ENCODE results near the gene CBX4. TPM values are rescaled to one million over a fixed set of nuclear protein-coding genes. Genes with fewer than 3 reads are reported as not detected.

CBX4 gene
- polyA plus RNA-seq, 1 donor (not counting 4 experiments of a cell fraction or from before 2014, with no cell fraction given), result 7.0 TPM

DNA sequence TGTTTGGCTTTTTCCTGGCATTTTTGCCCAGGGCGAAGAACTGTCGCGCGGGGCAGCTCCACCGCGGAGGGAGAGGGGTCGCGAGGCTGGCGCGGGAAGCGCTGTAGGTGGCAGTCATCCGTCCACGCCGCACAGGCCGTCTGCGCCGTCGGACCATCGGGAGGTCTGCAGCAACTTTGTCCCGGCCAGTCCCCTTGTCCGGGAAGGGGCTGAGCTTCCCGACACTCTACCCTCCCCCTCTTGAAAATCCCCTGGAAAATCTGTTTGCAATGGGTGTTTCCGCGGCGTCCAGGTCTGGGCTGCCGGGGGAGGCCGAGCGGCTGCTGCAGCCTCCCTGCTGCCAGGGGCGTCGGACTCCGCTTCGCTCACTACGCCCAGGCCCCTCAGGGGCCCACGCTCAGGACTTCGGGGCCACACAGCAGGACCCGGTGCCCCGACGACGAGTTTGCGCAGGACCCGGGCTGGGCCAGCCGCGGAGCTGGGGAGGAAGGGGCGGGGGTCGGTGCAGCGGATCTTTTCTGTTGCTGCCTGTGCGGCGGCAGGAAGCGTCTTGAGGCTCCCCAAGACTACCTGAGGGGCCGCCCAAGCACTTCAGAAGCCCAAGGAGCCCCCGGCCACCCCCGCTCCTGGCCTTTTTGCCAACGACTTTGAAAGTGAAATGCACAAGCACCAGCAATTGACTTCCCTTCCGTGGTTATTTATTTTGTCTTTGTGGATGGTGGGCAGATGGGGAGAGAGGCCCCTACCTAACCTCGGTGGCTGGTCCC is 2.3 kb upstream of the CBX4 start:
- peaks cover 46% of the 10 kb centered on the region for H3K27me3 ChIP-seq (ENCODE audit: control insufficient read depth, extremely low read depth, insufficient read depth, low read length)
- H3K9me1 ChIP-seq (ENCODE audit: control insufficient read depth, extremely low read depth, insufficient read depth, low read length), result no peaks in the 10 kb centered on the region
- no peak overlapping the region for H3K27ac ChIP-seq (ENCODE audit: control insufficient read depth, insufficient read depth, low read length)
- H3K4me3 ChIP-seq (ENCODE audit: control insufficient read depth in 2 of 3, extremely low read depth in 1 of 3, insufficient read depth in 2 of 3, low read depth in 1 of 3, low read length in 3 of 3), result no peak overlapping the region
- H2AFZ ChIP-seq (ENCODE audit: control insufficient read depth, low read length), result no peak overlapping the region
- DNase-seq (ENCODE audit: low read depth, low spot score), result no peak
- H3K4me2 ChIP-seq (ENCODE audit: control insufficient read depth, extremely low read depth, insufficient read depth, low read depth, low read length), result peak overlapping the region; percentile 10
- dilution Hi-C loops (cut with MboI; ENCODE audit: extremely low pct_ligation_motif_present, low sequenced_read_pairs), result no loop called here
- H3K4me1 ChIP-seq (ENCODE audit: control insufficient read depth, extremely low read depth, insufficient read depth, low read length), result peaks cover 36% of the 10 kb centered on the region
- no peak overlapping the region for H3K9ac ChIP-seq (ENCODE audit: control insufficient read depth, extremely low read depth, insufficient read depth, low read length)
- TF ChIP-seq EZH2 (IDR thresholded peaks at IDR 0.05; ENCODE audit: low read length), result peak; percentile 57
- TF ChIP-seq, protein P1, sequence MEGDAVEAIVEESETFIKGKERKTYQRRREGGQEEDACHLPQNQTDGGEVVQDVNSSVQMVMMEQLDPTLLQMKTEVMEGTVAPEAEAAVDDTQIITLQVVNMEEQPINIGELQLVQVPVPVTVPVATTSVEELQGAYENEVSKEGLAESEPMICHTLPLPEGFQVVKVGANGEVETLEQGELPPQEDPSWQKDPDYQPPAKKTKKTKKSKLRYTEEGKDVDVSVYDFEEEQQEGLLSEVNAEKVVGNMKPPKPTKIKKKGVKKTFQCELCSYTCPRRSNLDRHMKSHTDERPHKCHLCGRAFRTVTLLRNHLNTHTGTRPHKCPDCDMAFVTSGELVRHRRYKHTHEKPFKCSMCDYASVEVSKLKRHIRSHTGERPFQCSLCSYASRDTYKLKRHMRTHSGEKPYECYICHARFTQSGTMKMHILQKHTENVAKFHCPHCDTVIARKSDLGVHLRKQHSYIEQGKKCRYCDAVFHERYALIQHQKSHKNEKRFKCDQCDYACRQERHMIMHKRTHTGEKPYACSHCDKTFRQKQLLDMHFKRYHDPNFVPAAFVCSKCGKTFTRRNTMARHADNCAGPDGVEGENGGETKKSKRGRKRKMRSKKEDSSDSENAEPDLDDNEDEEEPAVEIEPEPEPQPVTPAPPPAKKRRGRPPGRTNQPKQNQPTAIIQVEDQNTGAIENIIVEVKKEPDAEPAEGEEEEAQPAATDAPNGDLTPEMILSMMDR (optimal IDR thresholded peaks at IDR 0.05 in 1 of 3, IDR thresholded peaks at IDR 0.05 in 1 of 3, conservative IDR thresholded peaks at IDR 0.05 in 1 of 3; ENCODE audit: extremely low read depth in 1 of 3, insufficient read depth in 2 of 3, low read length in 3 of 3), result no peak
- peaks cover 7% of the 10 kb centered on the region for H3K79me2 ChIP-seq (ENCODE audit: control insufficient read depth, insufficient read depth, low read length)
- no peak for FAIRE-seq
- H4K20me1 ChIP-seq (ENCODE audit: control insufficient read depth, extremely low read depth, insufficient read depth, low read length), result no peaks in the 10 kb centered on the region
- H3K9me3 ChIP-seq (ENCODE audit: control insufficient read depth, low read depth, low read length), result no peaks in the 10 kb centered on the region
- no peaks in the 10 kb centered on the region for H3K36me3 ChIP-seq (ENCODE audit: control insufficient read depth in 2 of 2, extremely low read depth in 1 of 2, insufficient read depth in 2 of 2, low read length in 2 of 2)

DNA sequence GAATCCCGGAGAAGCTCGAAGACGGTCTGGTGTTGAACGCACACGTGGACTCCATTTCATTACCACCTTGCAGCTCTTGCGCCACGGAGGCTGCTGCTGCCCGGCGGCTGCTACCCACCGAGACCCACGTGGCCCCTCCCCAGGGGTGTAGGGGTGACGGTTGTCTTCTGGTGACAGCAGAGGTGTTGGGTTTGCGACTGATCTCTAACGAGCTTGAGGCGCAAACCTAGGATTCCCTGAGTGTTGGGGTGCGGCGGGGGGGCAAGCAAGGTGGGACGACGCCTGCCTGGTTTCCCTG is 1.7 kb upstream of the CBX4 start:
- Histone ChIP-seq H3K27ac (ENCODE audit: control insufficient read depth, insufficient read depth, low read length) (no peak overlapping the region), H2AFZ (ENCODE audit: control insufficient read depth, low read length) (no peak overlapping the region), H3K4me1 (ENCODE audit: control insufficient read depth, extremely low read depth, insufficient read depth, low read length) (peaks cover 40% of the 10 kb centered on the region), H4K20me1 (ENCODE audit: control insufficient read depth, extremely low read depth, insufficient read depth, low read length) (peaks cover 3% of the 10 kb centered on the region), H3K9ac (ENCODE audit: control insufficient read depth, extremely low read depth, insufficient read depth, low read length) (no peak overlapping the region), H3K4me3 (ENCODE audit: control insufficient read depth in 2 of 3, extremely low read depth in 1 of 3, insufficient read depth in 2 of 3, low read depth in 1 of 3, low read length in 3 of 3) (no peak overlapping the region), H3K9me3 (ENCODE audit: control insufficient read depth, low read depth, low read length) (no peaks in the 10 kb centered on the region), H3K4me2 (ENCODE audit: control insufficient read depth, extremely low read depth, insufficient read depth, low read depth, low read length) (no peak overlapping the region), H3K79me2 (ENCODE audit: control insufficient read depth, insufficient read depth, low read length) (peaks cover 7% of the 10 kb centered on the region), H3K9me1 (ENCODE audit: control insufficient read depth, extremely low read depth, insufficient read depth, low read length) (no peaks in the 10 kb centered on the region), H3K36me3 (ENCODE audit: control insufficient read depth in 2 of 2, extremely low read depth in 1 of 2, insufficient read depth in 2 of 2, low read length in 2 of 2) (no peaks in the 10 kb centered on the region), H3K27me3 (ENCODE audit: control insufficient read depth, extremely low read depth, insufficient read depth, low read length) (peaks cover 46% of the 10 kb centered on the region)
- dilution Hi-C loops (cut with MboI; ENCODE audit: extremely low pct_ligation_motif_present, low sequenced_read_pairs), result no loop called here
- FAIRE-seq (no peak), DNase-seq (ENCODE audit: low read depth, low spot score) (no peak)
- TF ChIP-seq EZH2 (IDR thresholded peaks at IDR 0.05; ENCODE audit: low read length), result no peak

All from keratinocyte (primary cell).